NCI-H82 (cell line): ENCODE results near the gene SLC12A2.

Source experiments
- DNase-seq: peaks from one replicate; lab custom pipeline; 2025; lab: John Stamatoyannopoulos, UW

The SLC12A2 gene

DNA sequence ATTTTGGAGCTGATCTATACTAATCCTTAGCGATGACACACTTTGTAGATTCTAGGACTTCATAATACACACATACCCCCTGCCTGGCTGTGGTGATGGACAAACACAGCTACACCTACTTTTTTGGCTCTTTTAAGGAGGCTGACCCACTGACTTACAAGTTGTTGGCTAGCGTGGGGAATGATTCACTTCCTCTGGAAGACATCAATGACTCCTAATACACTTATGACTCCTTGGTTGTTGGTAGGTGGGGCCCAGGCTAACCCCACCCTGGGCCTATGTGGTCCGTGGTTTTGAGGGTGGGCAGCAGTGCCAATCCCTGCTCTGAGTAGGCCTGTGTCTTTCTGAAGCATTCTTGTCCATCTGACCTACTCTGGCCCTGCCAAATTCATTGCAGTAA is 144.4 kb downstream of the SLC12A2 start:
- DNase-seq, result no peak

GRCh38 chr5:128228521-128228920 is 145.0 kb downstream of the SLC12A2 start:
- no peak for DNase-seq

DNA sequence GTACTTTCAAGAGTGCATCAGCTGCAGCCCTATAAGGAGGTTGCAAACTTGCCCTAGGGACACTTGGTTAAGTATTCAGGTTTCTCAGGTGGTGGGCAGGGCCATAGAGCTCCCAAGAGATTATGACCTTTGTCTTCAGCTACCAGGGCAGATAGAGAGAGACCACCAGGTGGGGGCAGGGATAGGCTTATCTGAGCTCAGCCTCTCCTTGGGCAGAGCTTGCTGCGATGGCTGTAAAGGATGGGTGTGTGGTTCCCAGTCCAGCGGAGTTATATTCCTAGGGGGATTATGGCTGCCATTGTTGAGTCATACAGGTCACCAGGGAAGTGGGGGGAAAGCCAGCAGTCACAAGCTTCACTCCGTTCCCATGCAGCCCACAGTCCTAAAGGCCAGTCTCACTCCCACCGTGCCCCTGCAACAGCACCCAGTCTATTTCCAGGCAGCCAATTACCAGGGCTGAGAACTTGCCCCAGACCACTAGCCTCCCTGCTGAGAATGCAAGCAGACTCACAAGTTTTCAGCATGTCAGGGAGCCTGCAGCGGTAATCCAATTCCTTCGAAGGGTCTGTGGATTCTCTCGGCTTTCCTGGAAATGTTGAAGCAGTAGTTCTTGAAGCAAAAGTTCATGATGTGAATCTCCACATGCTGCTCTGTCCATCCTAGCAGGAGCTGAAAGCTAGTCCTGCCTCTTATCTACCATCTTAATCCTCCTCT is 151.5 kb downstream of the SLC12A2 start:
- DNase-seq, result no peak

DNA sequence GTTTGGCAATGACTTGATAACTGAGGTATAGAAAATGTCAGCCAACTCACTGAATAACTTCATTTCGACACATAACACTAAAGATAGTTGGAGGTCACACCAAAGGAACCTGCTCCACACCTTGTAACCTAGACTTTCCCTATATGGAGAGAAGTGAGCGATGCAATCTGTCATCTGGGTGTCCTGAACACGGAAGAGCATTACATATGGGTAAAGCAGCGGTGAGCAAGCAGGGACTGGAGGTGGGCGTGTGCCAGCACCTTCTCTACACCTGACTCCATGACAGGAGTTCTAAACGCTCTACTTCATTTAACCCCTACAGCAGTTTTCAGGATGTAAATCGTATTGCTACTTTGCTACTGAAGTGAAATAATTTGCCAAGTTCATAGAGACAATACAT is 152.8 kb downstream of the SLC12A2 start:
- no peak for DNase-seq

DNA sequence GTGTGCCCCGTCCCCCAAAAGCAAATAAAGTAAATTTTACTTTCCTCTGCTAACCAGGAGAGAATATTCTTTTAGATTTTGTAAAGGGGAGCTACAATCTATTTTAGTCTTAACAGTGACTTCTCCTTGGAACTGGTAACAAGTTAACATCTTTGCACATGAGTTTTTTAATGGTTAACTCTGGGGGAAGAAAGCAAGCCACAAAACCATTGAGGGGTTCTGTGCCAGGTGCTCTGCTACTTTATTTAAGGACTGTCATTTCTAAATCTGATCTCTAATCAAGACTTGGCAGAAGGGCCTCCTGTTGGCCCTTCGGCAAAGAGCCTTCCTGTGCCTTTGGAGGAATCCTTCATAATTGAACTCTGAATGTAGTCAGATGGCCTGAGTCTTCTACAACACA is 153.4 kb downstream of the SLC12A2 start:
- no peak for DNase-seq

DNA sequence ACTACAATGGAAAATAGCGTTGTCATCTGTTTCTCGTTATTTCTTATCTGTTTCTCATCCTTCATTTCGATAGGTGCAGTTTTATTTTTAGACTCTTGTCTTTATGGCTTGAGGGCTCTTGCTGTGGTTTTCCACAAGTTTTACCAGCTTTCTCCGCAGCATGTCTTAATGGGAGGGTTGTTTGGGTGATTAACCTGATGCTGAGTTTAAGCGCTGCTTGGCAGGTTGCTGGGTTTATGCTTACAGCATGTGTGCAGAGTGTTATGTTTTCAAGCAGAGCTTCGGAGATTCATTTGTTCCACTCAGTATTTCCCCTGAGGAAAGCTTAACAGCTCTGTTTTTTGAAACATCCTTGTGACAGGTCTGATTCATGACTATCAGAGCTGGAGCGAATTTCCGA is 154.0 kb downstream of the SLC12A2 start:
- DNase-seq, result no peak
